Activated CD8-positive, alpha-beta memory T cell treated with anti-CD3 and anti-CD28 coated beads, Interleukin-2, amount 10 ng/mL, durations not matched to agents 7 days and 5 days (primary cell): Measurements from ENCODE around the gene VIT. TPM values are rescaled to one million over a fixed set of nuclear protein-coding genes. Genes with fewer than 3 reads are reported as not detected.

Experiments
- ATAC-seq: fragments of 150-1000 bp; cut with Tn5 transposase; one replicate; pipeline ENCODE4 v1.10.0; 2021; ENCODE audit warnings: moderate library complexity
- CTCF ChIA-PET: fragments of 350-600 bp; sonication (Branson Sonifier 250); formaldehyde crosslinking; loops from one replicate; lab custom pipeline; 2021; ENCODE audit warnings: antibody characterized with exemption; lab: Charles Lee
- DNase-seq: peaks from one replicate; pipeline ENCODE4 v3.0.0-alpha.2; 2020
- H3K27ac Mint-ChIP-seq: one replicate; pipeline ENCODE4 v1.8.0; 2021; ENCODE audit warnings: mild to moderate bottlenecking, mixed read lengths
- H3K27me3 Mint-ChIP-seq: one replicate; pipeline ENCODE4 v1.8.0; 2021; ENCODE audit warnings: mixed read lengths
- H3K36me3 Mint-ChIP-seq: one replicate; pipeline ENCODE4 v1.8.0; 2021; ENCODE audit warnings: mild to moderate bottlenecking, mixed read lengths
- H3K4me1 Mint-ChIP-seq: one replicate; pipeline ENCODE4 v1.8.0; 2021; ENCODE audit warnings: mixed read lengths
- H3K4me3 Mint-ChIP-seq: one replicate; pipeline ENCODE4 v1.8.0; 2021; ENCODE audit warnings: mild to moderate bottlenecking, moderate library complexity, mixed read lengths
- H3K9me3 Mint-ChIP-seq: one replicate; pipeline ENCODE4 v1.8.0; 2022; ENCODE audit warnings: low read depth, mixed read lengths
- total RNA-seq, 2 experiments: library from RNA; stranded (reverse); gene quantifications; one replicate each; pipeline ENCODE4 v1.2.3, GENCODE V29; 2021

Gene VIT
- total RNA-seq, 2 experiments from 2014 or later: not detected

DNA sequence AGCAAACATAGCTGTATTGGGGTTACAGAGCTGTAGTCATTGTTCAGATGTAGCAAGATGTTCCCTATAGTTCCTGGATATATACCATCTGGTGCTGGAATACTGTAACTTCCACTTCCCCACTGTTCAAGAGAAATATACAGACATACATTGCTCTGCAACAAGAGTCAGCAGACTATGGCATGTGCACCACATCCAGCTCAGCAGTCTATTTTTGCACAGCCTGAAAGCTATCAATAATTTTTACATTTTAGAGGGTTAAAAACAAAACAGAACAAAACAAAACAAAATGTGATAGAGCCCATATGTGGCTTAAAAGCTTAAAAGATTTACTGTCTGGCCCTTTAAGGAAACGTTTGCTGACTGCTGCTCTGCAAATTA lies 31.8 kb upstream of the VIT start:
- Mint-ChIP-seq H3K36me3 (no peaks in the 10 kb centered on the region), H3K27me3 (peaks cover 10% of the 10 kb centered on the region), H3K4me1 (no peaks in the 10 kb centered on the region), H3K4me3 (no peak overlapping the region), H3K27ac (no peak overlapping the region), H3K9me3 (no peaks in the 10 kb centered on the region)
- ATAC-seq (no peak), DNase-seq (no peak)
- CTCF ChIA-PET: interaction anchor here (0.7 to 1.7 kb wide), 12 partner anchors 9 to 315 kb away, joined by 3 to 7 read pairs (median 4); no protein-coding TSS in a partner anchor

DNA sequence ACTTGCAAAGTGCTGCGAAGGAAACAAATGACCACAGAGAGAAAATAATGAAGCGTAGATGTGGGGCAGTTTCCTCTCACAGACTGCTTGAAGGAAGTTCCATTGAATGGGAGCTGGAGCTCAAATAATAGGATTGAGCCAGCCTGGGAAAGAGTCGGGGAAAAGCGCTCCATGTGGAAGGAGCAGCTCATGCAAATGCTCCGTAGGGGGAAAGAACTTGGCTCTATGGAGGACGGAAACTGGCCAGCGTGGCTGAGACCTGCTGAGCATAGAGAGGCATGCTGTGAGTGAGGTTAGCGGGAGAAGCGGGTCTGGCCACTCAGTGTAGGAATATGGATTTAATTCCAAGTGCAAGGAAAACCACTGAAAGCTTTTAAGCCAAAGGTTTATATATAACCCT lies 28.6 kb upstream of the VIT start:
- CTCF ChIA-PET: interaction anchor here (1.1 kb wide), 1 partner anchor 9 kb away, joined by 3 read pairs; no protein-coding TSS in a partner anchor
- no peak overlapping the region for H3K4me3 Mint-ChIP-seq
- H3K9me3 Mint-ChIP-seq: no peaks in the 10 kb centered on the region
- H3K27ac Mint-ChIP-seq: no peak overlapping the region
- H3K36me3 Mint-ChIP-seq: no peaks in the 10 kb centered on the region
- DNase-seq (no peak), ATAC-seq (no peak)
- H3K27me3 Mint-ChIP-seq: peaks cover 18% of the 10 kb centered on the region
- H3K4me1 Mint-ChIP-seq: no peaks in the 10 kb centered on the region

DNA sequence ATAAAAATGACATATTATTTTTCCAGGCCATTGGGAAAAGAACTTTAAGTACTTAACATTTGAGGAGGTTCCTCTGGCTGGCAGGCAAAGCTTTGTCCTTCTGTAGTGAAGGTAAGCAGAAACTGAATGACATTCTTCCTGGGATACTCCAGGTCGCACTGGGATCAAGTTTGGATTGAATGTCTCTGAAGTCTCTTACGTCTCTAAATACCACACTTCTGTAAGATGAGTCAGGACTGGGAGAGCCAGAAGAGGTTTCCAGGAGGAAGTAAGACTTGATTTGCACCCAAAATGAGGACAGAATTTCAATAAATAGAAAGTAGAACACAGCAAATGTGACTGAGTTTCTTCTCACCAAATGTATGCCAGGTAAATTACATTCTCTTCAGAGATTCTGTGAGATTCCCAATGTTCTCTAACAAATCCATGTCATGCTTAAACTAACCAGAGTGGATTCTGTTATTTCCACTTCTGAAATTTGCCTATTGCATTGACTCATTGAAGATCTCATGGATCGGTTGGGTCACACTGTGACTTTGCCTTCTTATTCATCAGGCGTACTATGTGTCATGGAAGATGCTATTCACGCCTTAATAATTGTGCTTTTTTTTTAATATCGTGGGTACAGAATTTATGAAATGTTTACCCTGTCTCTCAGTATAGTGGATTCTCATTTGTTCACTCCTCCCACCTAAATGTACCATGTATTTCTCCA lies 25.5 kb upstream of the VIT start:
- no peaks in the 10 kb centered on the region for H3K36me3 Mint-ChIP-seq
- no peak overlapping the region for H3K4me3 Mint-ChIP-seq
- no peaks in the 10 kb centered on the region for H3K9me3 Mint-ChIP-seq
- no peak for ATAC-seq
- no peak overlapping the region for H3K27ac Mint-ChIP-seq
- H3K27me3 Mint-ChIP-seq: peaks cover 37% of the 10 kb centered on the region
- CTCF ChIA-PET: no interaction called here
- no peak for DNase-seq
- H3K4me1 Mint-ChIP-seq: no peaks in the 10 kb centered on the region

- H3K4me1 Mint-ChIP-seq: no peaks in the 10 kb centered on the region
- H3K4me3 Mint-ChIP-seq: no peak overlapping the region
- CTCF ChIA-PET: no interaction called here
Observed at GRCh38 chr2:36671731-36672130, 24.8 kb upstream of the VIT start.

DNA sequence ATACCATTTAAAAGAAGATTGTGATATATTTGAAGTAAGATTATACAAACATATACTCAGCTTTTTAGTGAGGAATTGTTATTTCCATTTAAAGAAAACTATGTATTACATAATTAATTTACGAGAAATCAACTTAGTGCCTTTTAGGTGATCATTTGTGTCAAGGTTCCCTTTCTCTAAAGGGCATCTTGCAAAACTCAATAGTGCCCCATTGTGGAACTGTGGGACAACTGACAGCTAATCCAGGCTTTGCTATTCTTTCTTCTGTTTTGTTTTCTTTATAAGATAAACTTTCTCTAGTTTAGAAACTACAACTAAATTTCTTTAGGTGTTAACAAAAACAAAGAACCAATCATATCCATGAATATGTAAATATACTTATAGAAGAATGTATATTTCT lies 24.3 kb upstream of the VIT start:
- no peak overlapping the region for H3K27ac Mint-ChIP-seq
- H3K9me3 Mint-ChIP-seq: no peaks in the 10 kb centered on the region
- H3K27me3 Mint-ChIP-seq: peaks cover 44% of the 10 kb centered on the region
- CTCF ChIA-PET: no interaction called here
- ATAC-seq: no peak
- H3K4me3 Mint-ChIP-seq: no peak overlapping the region
- H3K36me3 Mint-ChIP-seq: no peaks in the 10 kb centered on the region
- no peak for DNase-seq
- H3K4me1 Mint-ChIP-seq: peaks cover under 1% of the 10 kb centered on the region

More at GRCh38 chr2:36671731-36672130, 24.8 kb upstream of the VIT start:
- DNase-seq (no peak), ATAC-seq (no peak)
- peaks cover 42% of the 10 kb centered on the region for H3K27me3 Mint-ChIP-seq
- no peaks in the 10 kb centered on the region for H3K36me3 Mint-ChIP-seq
- no peaks in the 10 kb centered on the region for H3K9me3 Mint-ChIP-seq
- no peak overlapping the region for H3K27ac Mint-ChIP-seq

DNA sequence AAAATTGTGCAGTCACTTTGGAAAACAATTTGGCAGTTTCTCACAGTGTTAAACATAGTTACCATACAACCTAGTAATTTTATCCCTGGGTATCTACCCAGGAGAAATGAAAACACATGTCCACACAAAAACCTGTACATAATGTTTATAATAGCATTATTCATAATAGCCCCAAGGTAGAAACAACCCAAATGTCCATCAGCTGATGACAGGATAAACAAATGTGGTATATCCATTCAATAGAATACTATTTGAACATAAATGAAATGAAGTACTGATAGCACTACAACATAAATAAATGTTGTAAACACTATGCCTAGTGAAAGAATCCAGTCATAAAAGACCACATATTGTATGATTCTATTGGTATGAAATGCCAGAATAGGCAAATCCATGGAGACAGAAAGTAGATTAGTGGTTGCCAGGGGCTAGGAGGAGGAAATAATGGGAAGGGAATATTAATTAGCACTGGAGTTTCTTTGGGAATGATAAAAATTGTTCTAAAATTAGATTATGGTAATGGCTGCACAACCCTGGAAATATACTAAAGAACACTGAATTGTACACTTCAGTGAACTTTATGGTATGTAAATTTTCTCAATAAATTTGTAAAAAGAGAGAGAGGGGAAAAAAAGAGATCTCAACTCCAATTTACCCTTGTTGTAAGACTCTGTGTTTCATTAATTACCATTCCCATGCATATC lies 20.8 kb upstream of the VIT start:
- CTCF ChIA-PET: no interaction called here
- Mint-ChIP-seq H3K27me3 (peaks cover 49% of the 10 kb centered on the region), H3K27ac (no peak overlapping the region), H3K9me3 (peaks cover 4% of the 10 kb centered on the region), H3K4me1 (peaks cover 5% of the 10 kb centered on the region), H3K36me3 (no peaks in the 10 kb centered on the region), H3K4me3 (no peak overlapping the region)
- ATAC-seq: no peak
- DNase-seq: no peak

DNA sequence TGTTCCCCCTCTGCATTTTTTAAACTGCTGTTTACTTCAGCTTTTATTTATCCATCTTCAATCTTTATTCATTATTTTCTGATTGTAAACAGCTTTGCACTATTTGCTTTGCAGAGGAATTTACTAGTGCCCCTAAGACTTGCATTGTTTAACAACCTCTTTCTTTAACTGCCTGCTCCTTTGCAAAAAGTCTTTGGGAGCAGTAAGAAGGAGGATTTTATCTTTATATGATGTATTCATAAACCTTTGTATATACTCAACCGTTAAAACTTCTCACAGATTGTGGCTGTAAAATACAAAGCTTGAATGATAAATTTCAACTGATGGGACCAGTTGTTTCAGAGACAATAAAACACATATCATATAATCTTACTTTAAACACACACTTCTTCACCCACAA lies 20.1 kb upstream of the VIT start:
- CTCF ChIA-PET: interaction anchor here (1.4 kb wide), 1 partner anchor 8 kb away, joined by 3 read pairs; no protein-coding TSS in a partner anchor

DNA sequence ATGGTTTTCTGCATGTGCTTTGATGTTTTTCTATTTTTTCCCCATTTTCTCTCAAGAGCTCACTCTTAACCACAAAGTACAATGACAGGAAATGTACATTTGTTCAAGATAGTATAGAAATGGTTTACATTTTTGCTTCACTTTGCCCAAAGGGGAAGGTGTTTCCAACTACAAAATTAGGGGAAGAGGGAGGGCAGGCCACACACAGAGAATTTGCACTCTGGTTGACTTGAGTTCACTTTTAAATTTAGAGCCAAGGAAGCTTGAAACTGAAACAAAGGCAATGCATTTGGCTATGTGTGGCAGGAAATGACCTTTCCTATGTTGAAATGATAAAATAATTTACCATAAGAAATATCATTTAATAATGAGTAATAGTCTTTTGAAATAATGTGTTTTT lies 19.1 kb upstream of the VIT start:
- H3K27ac Mint-ChIP-seq: no peak overlapping the region
- ATAC-seq (no peak), DNase-seq (no peak)
- CTCF ChIA-PET: interaction anchor here (1.1 to 1.4 kb wide), 2 partner anchors 10 to 13 kb away, joined by 3 to 4 read pairs; no protein-coding TSS in a partner anchor
- no peak overlapping the region for H3K4me3 Mint-ChIP-seq
- H3K36me3 Mint-ChIP-seq: no peaks in the 10 kb centered on the region
- H3K9me3 Mint-ChIP-seq: peaks cover 4% of the 10 kb centered on the region
- H3K27me3 Mint-ChIP-seq: peaks cover 49% of the 10 kb centered on the region
- peaks cover 5% of the 10 kb centered on the region for H3K4me1 Mint-ChIP-seq

More for the DNA sequence above, 20.1 kb upstream of the VIT start:
- H3K4me1 Mint-ChIP-seq: peaks cover 5% of the 10 kb centered on the region
- no peak for ATAC-seq
- no peak for DNase-seq
- H3K36me3 Mint-ChIP-seq: no peaks in the 10 kb centered on the region
- H3K27ac Mint-ChIP-seq: no peak overlapping the region
- H3K4me3 Mint-ChIP-seq: no peak overlapping the region
- H3K9me3 Mint-ChIP-seq: peaks cover 4% of the 10 kb centered on the region
- peaks cover 46% of the 10 kb centered on the region for H3K27me3 Mint-ChIP-seq

- Mint-ChIP-seq H3K27me3 (peaks cover 51% of the 10 kb centered on the region), H3K27ac (no peak overlapping the region), H3K4me3 (no peak overlapping the region), H3K9me3 (peaks cover 4% of the 10 kb centered on the region), H3K4me1 (peaks cover 5% of the 10 kb centered on the region), H3K36me3 (no peaks in the 10 kb centered on the region)
- CTCF ChIA-PET: interaction anchor here (1.1 kb wide), 1 partner anchor 14 kb away, joined by 4 read pairs; no protein-coding TSS in a partner anchor
- DNase-seq (no peak), ATAC-seq (no peak)
Observed at GRCh38 chr2:36677996-36678605, 18.4 kb upstream of the VIT start.

- no peak for DNase-seq
- no peak for ATAC-seq
- Mint-ChIP-seq H3K4me1 (peaks cover 5% of the 10 kb centered on the region), H3K27ac (no peak overlapping the region), H3K4me3 (no peak overlapping the region), H3K27me3 (peaks cover 49% of the 10 kb centered on the region), H3K36me3 (no peaks in the 10 kb centered on the region), H3K9me3 (peaks cover 4% of the 10 kb centered on the region)
- CTCF ChIA-PET: no interaction called here
Observed at GRCh38 chr2:36678856-36679255, 17.7 kb upstream of the VIT start.

DNA sequence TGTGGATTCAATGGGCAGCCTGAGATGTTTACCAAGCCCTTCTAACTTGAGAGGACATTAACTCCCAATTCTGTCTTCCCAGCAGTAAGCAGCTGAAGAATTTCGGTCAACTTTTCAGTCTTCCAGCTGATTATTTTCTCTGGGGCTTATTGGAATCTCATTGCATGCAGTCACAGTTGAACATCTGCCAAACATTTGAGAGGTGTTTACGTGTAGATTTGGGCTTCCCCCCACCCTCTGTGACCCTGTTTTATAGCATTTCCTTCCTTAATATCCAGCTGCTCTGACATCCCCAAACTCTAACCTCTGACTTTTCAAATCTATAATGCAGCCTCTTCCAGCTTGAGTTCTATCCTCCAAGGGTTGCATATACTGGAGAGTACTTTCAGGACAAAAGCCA lies 16.5 kb upstream of the VIT start:
- Mint-ChIP-seq H3K36me3 (no peaks in the 10 kb centered on the region), H3K4me3 (no peak overlapping the region), H3K4me1 (peaks cover 5% of the 10 kb centered on the region), H3K27ac (no peak overlapping the region), H3K9me3 (peaks cover 4% of the 10 kb centered on the region), H3K27me3 (peaks cover 49% of the 10 kb centered on the region)
- CTCF ChIA-PET: interaction anchor here (1.5 to 1.7 kb wide), 2 partner anchors 16 to 17 kb away, joined by 3 to 5 read pairs; no protein-coding TSS in a partner anchor
- ATAC-seq: no peak
- DNase-seq: no peak

- ATAC-seq (no peak), DNase-seq (no peak)
- CTCF ChIA-PET: no interaction called here
- H3K9me3 Mint-ChIP-seq: peaks cover 4% of the 10 kb centered on the region
- peaks cover 3% of the 10 kb centered on the region for H3K4me1 Mint-ChIP-seq
- no peak overlapping the region for H3K4me3 Mint-ChIP-seq
- no peak overlapping the region for H3K27ac Mint-ChIP-seq
- H3K36me3 Mint-ChIP-seq: no peaks in the 10 kb centered on the region
- peaks cover 29% of the 10 kb centered on the region for H3K27me3 Mint-ChIP-seq
Observed at GRCh38 chr2:36682562-36682961, 13.9 kb upstream of the VIT start.

- ATAC-seq (no peak), DNase-seq (no peak)
- Mint-ChIP-seq H3K36me3 (no peaks in the 10 kb centered on the region), H3K4me3 (no peak overlapping the region), H3K27ac (no peak overlapping the region), H3K27me3 (peaks cover 26% of the 10 kb centered on the region), H3K4me1 (no peaks in the 10 kb centered on the region), H3K9me3 (peaks cover 4% of the 10 kb centered on the region)
- CTCF ChIA-PET: no interaction called here
Observed at GRCh38 chr2:36683002-36683401, 13.5 kb upstream of the VIT start.
